Measurements from ENCODE around the gene AP1G1. TPM values are rescaled to one million over a fixed set of nuclear protein-coding genes. Genes with fewer than 3 reads are reported as not detected.

Gene AP1G1
- total RNA-seq = 100 to 1,000 TPM; 107 to 110 TPM
- 1 to 10 TPM; 6.2 to 9.5 (median 9.1) TPM for polyA plus RNA-seq
- total RNA-seq = 122 to 198 (median 136) reads per million in 6 experiments

- H3K27ac Mint-ChIP-seq = peak within 1 kb of the TSS; percentile 99 to 100 (median 100)
- H3K9me3 Mint-ChIP-seq = no peaks in the 10 kb centered on the region
- H3K4me3 Mint-ChIP-seq = peak within 1 kb of the TSS; percentile 92 to 100 (median 98)
- peaks cover 0 to 13% (median 0%) of the 10 kb centered on the region in 3 donors for H3K36me3 Mint-ChIP-seq
- peaks cover 7 to 48% (median 39%) of the 10 kb centered on the region in 4 donors for H3K4me1 Mint-ChIP-seq
- DNase-seq (peak; percentile 78 to 98 (median 94)), ATAC-seq (peak; percentile 90)
- no peaks in the 10 kb centered on the region for H3K27me3 Mint-ChIP-seq
- POLR2A ChIA-PET = interaction anchor here (0.8 to 6.2 kb wide), 11 partner anchors 13 to 244 kb away, joined by 3 to 76 read pairs (median 5); partner anchors contain the start of genes ATXN1L, IST1 and ZNF821
Measured at GRCh38 chr16:71808593-71809459, at the start of gene AP1G1. AP1G1 (minus strand) TSS chr16:71808834; CDS start chr16:71789479, 19,355 bp downstream.

GRCh38 chr16:71855937-71856662 lies 47.5 kb upstream of the AP1G1 start:
- H3K27me3 Mint-ChIP-seq = no peaks in the 10 kb centered on the region
- H3K9me3 Mint-ChIP-seq = no peaks in the 10 kb centered on the region
- H3K36me3 Mint-ChIP-seq = peaks cover 0 to 56% (median 5%) of the 10 kb centered on the region in 3 donors
- peak; percentile 32 to 35 for ATAC-seq
- H3K27ac Mint-ChIP-seq = peak overlapping the region in 8 of 10 donors; percentile 29 to 93 (median 70)
- peaks cover 28 to 69% (median 57%) of the 10 kb centered on the region in 4 donors for H3K4me1 Mint-ChIP-seq
- DNase-seq = peak in 1 of 10 donors; percentile 45
- POLR2A ChIA-PET = interaction anchor here (2.7 kb wide), 1 partner anchor 26 kb away, joined by 11 read pairs; no protein-coding TSS in a partner anchor
- peak overlapping the region in 2 of 10 donors; percentile 6 to 80 for H3K4me3 Mint-ChIP-seq

GRCh38 chr16:71854369-71854948 lies 45.8 kb upstream of the AP1G1 start:
- POLR2A ChIA-PET = interaction anchor here (0.6 kb wide), 1 partner anchor 17 kb away, joined by 3 read pairs; no protein-coding TSS in a partner anchor

GRCh38 chr16:71853413-71853812 lies 44.8 kb upstream of the AP1G1 start:
- H3K27ac Mint-ChIP-seq = peak overlapping the region in 4 of 10 donors; percentile 25 to 81 (median 40)
- peaks cover 0 to 69% (median 18%) of the 10 kb centered on the region in 3 donors for H3K36me3 Mint-ChIP-seq
- POLR2A ChIA-PET = no interaction called here
- H3K9me3 Mint-ChIP-seq = no peaks in the 10 kb centered on the region
- DNase-seq (no peak), ATAC-seq (no peak)
- H3K27me3 Mint-ChIP-seq = no peaks in the 10 kb centered on the region
- peaks cover 30 to 77% (median 61%) of the 10 kb centered on the region in 4 donors for H3K4me1 Mint-ChIP-seq
- peak overlapping the region in 1 of 10 donors; percentile 26 for H3K4me3 Mint-ChIP-seq

More at GRCh38 chr16:71854369-71854948, 45.8 kb upstream of the AP1G1 start:
- peaks cover 29 to 76% (median 58%) of the 10 kb centered on the region in 4 donors for H3K4me1 Mint-ChIP-seq
- DNase-seq = no peak
- H3K36me3 Mint-ChIP-seq = peaks cover 0 to 65% (median 16%) of the 10 kb centered on the region in 3 donors
- H3K4me3 Mint-ChIP-seq = no peak overlapping the region
- H3K27ac Mint-ChIP-seq = peak overlapping the region in 3 of 10 donors; percentile 46 to 67 (median 50)
- no peaks in the 10 kb centered on the region for H3K27me3 Mint-ChIP-seq
- no peaks in the 10 kb centered on the region for H3K9me3 Mint-ChIP-seq
- ATAC-seq = no peak

- POLR2A ChIA-PET = no interaction called here
Measured at GRCh38 chr16:71852561-71852960, 43.9 kb upstream of the AP1G1 start.

GRCh38 chr16:71852158-71852557 lies 43.5 kb upstream of the AP1G1 start:
- H3K36me3 Mint-ChIP-seq = peaks cover 0 to 75% (median 18%) of the 10 kb centered on the region in 3 donors
- H3K27ac Mint-ChIP-seq = peak overlapping the region in 5 of 10 donors; percentile 19 to 50 (median 43)
- no peaks in the 10 kb centered on the region for H3K27me3 Mint-ChIP-seq
- peak overlapping the region in 1 of 10 donors; percentile 20 for H3K4me3 Mint-ChIP-seq
- H3K9me3 Mint-ChIP-seq = no peaks in the 10 kb centered on the region
- H3K4me1 Mint-ChIP-seq = peaks cover 31 to 88% (median 71%) of the 10 kb centered on the region in 4 donors
- DNase-seq (no peak), ATAC-seq (no peak)
- POLR2A ChIA-PET = interaction anchor here (1.1 kb wide), 1 partner anchor 31 kb away, joined by 3 read pairs; no protein-coding TSS in a partner anchor

More at GRCh38 chr16:71852561-71852960, 43.9 kb upstream of the AP1G1 start:
- peaks cover 0 to 75% (median 18%) of the 10 kb centered on the region in 3 donors for H3K36me3 Mint-ChIP-seq
- no peaks in the 10 kb centered on the region for H3K9me3 Mint-ChIP-seq
- peaks cover 31 to 84% (median 69%) of the 10 kb centered on the region in 4 donors for H3K4me1 Mint-ChIP-seq
- no peaks in the 10 kb centered on the region for H3K27me3 Mint-ChIP-seq
- ATAC-seq (no peak), DNase-seq (no peak)
- peak overlapping the region in 4 of 10 donors; percentile 15 to 50 (median 38) for H3K27ac Mint-ChIP-seq
- H3K4me3 Mint-ChIP-seq = peak overlapping the region in 1 of 10 donors; percentile 20

GRCh38 chr16:71851746-71852145 lies 43.1 kb upstream of the AP1G1 start:
- no peaks in the 10 kb centered on the region for H3K27me3 Mint-ChIP-seq
- peaks cover 0 to 75% (median 18%) of the 10 kb centered on the region in 3 donors for H3K36me3 Mint-ChIP-seq
- no peaks in the 10 kb centered on the region for H3K9me3 Mint-ChIP-seq
- POLR2A ChIA-PET = interaction anchor here (1.1 kb wide), 1 partner anchor 31 kb away, joined by 3 read pairs; no protein-coding TSS in a partner anchor
- no peak for ATAC-seq
- H3K4me3 Mint-ChIP-seq = no peak overlapping the region
- DNase-seq = no peak
- H3K27ac Mint-ChIP-seq = peak overlapping the region in 4 of 10 donors; percentile 19 to 44 (median 43)
- peaks cover 35 to 90% (median 71%) of the 10 kb centered on the region in 4 donors for H3K4me1 Mint-ChIP-seq

GRCh38 chr16:71848622-71849021 lies 40.0 kb upstream of the AP1G1 start:
- no peak for DNase-seq
- Mint-ChIP-seq H3K36me3 (peaks cover 0 to 58% (median 15%) of the 10 kb centered on the region in 3 donors), H3K27me3 (no peaks in the 10 kb centered on the region), H3K4me3 (peak overlapping the region in 1 of 10 donors; percentile 52), H3K4me1 (peaks cover 17 to 70% (median 55%) of the 10 kb centered on the region in 4 donors), H3K27ac (peak overlapping the region in 2 of 10 donors; percentile 67 to 80), H3K9me3 (no peaks in the 10 kb centered on the region)
- POLR2A ChIA-PET = interaction anchor here (1.0 kb wide), 1 partner anchor 34 kb away, joined by 9 read pairs; no protein-coding TSS in a partner anchor
- ATAC-seq = no peak

- Mint-ChIP-seq H3K27me3 (no peaks in the 10 kb centered on the region), H3K4me1 (peaks cover 15 to 55% (median 45%) of the 10 kb centered on the region in 4 donors), H3K27ac (peak overlapping the region; percentile 68 to 98 (median 90)), H3K9me3 (no peaks in the 10 kb centered on the region), H3K36me3 (peaks cover 0 to 44% (median 15%) of the 10 kb centered on the region in 3 donors), H3K4me3 (peak overlapping the region; percentile 83 to 96 (median 92))
- DNase-seq = no peak
- ATAC-seq = no peak
- POLR2A ChIA-PET = interaction anchor here (1.2 to 3.9 kb wide), 3 partner anchors 36 to 49 kb away, joined by 5 to 35 read pairs (median 24); partner anchors contain the start of genes AP1G1, IST1 and ZNF821
Measured at GRCh38 chr16:71847096-71847495, 38.5 kb upstream of the AP1G1 start.

- peak overlapping the region; percentile 83 to 96 (median 92) for H3K4me3 Mint-ChIP-seq
- H3K27ac Mint-ChIP-seq = peak overlapping the region; percentile 68 to 98 (median 90)
- no peak for ATAC-seq
- H3K36me3 Mint-ChIP-seq = peaks cover 0 to 37% (median 14%) of the 10 kb centered on the region in 3 donors
- H3K4me1 Mint-ChIP-seq = peaks cover 15 to 49% (median 44%) of the 10 kb centered on the region in 4 donors
- H3K27me3 Mint-ChIP-seq = no peaks in the 10 kb centered on the region
- DNase-seq = peak in 4 of 10 donors; percentile 7 to 23 (median 17)
- no peaks in the 10 kb centered on the region for H3K9me3 Mint-ChIP-seq
- POLR2A ChIA-PET = interaction anchor here (0.6 to 3.9 kb wide), 10 partner anchors 26 to 54 kb away, joined by 3 to 35 read pairs (median 6); partner anchors contain the start of genes AP1G1, IST1 and ZNF821
Measured at GRCh38 chr16:71846431-71846830, 37.8 kb upstream of the AP1G1 start.

Measured in naive thymus-derived CD8-positive, alpha-beta T cell (primary cell).